H9 (cell line): Measurements from ENCODE around the gene NTMT1. TPM values are rescaled to one million over a fixed set of nuclear protein-coding genes. Genes with fewer than 3 reads are reported as not detected.

Experiments
- DNase-seq: peaks from one replicate; pipeline ENCODE4 v3.0.0-alpha.2; 2017
- H2AFZ ChIP-seq: one replicate; pipeline ENCODE4 v1.6.1; 2013; ENCODE audit warnings: mild to moderate bottlenecking, low read length, control low read depth, moderate library complexity
- H2AK5ac ChIP-seq: 2 replicates; pipeline ENCODE4 v1.6.1; 2013; ENCODE audit warnings: low read length, control low read depth, mixed read lengths; ENCODE audit not compliant: insufficient read length
- H2BK120ac ChIP-seq: one replicate; pipeline ENCODE4 v1.6.1; 2013; ENCODE audit warnings: low read depth, mild to moderate bottlenecking, low read length, control low read depth, inconsistent platforms; ENCODE audit not compliant: poor library complexity, severe bottlenecking
- H2BK12ac ChIP-seq: 2 replicates; pipeline ENCODE4 v1.6.1; 2013; ENCODE audit warnings: low read length, control low read depth, mixed read lengths, low read depth; ENCODE audit not compliant: insufficient read length
- H2BK15ac ChIP-seq: 2 replicates; pipeline ENCODE4 v1.6.1; 2013; ENCODE audit warnings: low read depth, low read length, control low read depth
- H2BK20ac ChIP-seq: one replicate; pipeline ENCODE4 v1.6.1; 2013; ENCODE audit warnings: low read depth, mild to moderate bottlenecking, low read length, control low read depth, inconsistent platforms; ENCODE audit not compliant: poor library complexity, severe bottlenecking
- H2BK5ac ChIP-seq: 2 replicates; pipeline ENCODE4 v1.6.1; 2013; ENCODE audit warnings: low read length, control low read depth, mixed read lengths; ENCODE audit not compliant: insufficient read length
- H3K14ac ChIP-seq: 2 replicates; pipeline ENCODE4 v1.6.1; 2013; ENCODE audit warnings: low read length, control low read depth; ENCODE audit not compliant: insufficient read depth
- H3K18ac ChIP-seq: 2 replicates; pipeline ENCODE4 v1.6.1; 2013; ENCODE audit warnings: low read depth, mild to moderate bottlenecking, mixed read lengths, low read length, control low read depth; ENCODE audit not compliant: insufficient read length
- H3K23ac ChIP-seq: 2 replicates; pipeline ENCODE4 v1.6.1; 2013; ENCODE audit warnings: low read length, control low read depth, mixed read lengths, low read depth; ENCODE audit not compliant: insufficient read length
- H3K23me2 ChIP-seq: 2 replicates; pipeline ENCODE4 v1.6.1; 2013; ENCODE audit warnings: low read depth, mild to moderate bottlenecking, mixed read lengths, low read length, control low read depth; ENCODE audit not compliant: insufficient read length, poor library complexity, severe bottlenecking
- H3K27ac ChIP-seq: 2 replicates; pipeline ENCODE4 v1.5.1; 2013; ENCODE audit warnings: low read length, control low read depth, mixed read lengths, low read depth; ENCODE audit not compliant: insufficient read length
- H3K27me3 ChIP-seq: 2 replicates; pipeline ENCODE4 v1.6.1; 2013; ENCODE audit warnings: low read length, control low read depth, inconsistent platforms; ENCODE audit not compliant: insufficient read depth
- H3K4ac ChIP-seq: 2 replicates; pipeline ENCODE4 v1.6.1; 2013; ENCODE audit warnings: low read depth, mild to moderate bottlenecking, control low read depth, inconsistent platforms, low read length, moderate library complexity
- H3K4me1 ChIP-seq: 2 replicates; pipeline ENCODE4 v1.6.1; 2013; ENCODE audit warnings: low read length, control low read depth, inconsistent platforms; ENCODE audit not compliant: insufficient read depth
- H3K4me2 ChIP-seq: 2 replicates; pipeline ENCODE4 v1.6.1; 2013; ENCODE audit warnings: low read length, control low read depth, mixed read lengths; ENCODE audit not compliant: insufficient read length, insufficient read depth
- H3K56ac ChIP-seq: 2 replicates; pipeline ENCODE4 v1.6.1; 2013; ENCODE audit warnings: low read depth, mild to moderate bottlenecking, mixed read lengths, low read length, control low read depth; ENCODE audit not compliant: insufficient read length
- H3K79me1 ChIP-seq: 2 replicates; pipeline ENCODE4 v1.6.1; 2013; ENCODE audit warnings: low read depth, mild to moderate bottlenecking, moderate library complexity, low read length, control low read depth, inconsistent platforms; ENCODE audit not compliant: insufficient read depth, poor library complexity, severe bottlenecking
- H3K79me2 ChIP-seq: 2 replicates; pipeline ENCODE4 v1.6.1; 2013; ENCODE audit warnings: low read length, control low read depth, inconsistent platforms; ENCODE audit not compliant: insufficient read depth
- H3K9ac ChIP-seq: 2 replicates; pipeline ENCODE4 v1.6.1; 2013; ENCODE audit warnings: low read length, control low read depth, mixed read lengths; ENCODE audit not compliant: insufficient read length; ENCODE audit errors: extremely low read depth
- H3K9me3 ChIP-seq: one replicate; pipeline ENCODE4 v1.6.1; 2013; ENCODE audit warnings: low read depth, low read length, inconsistent platforms; ENCODE audit not compliant: control insufficient read depth
- H3T11ph ChIP-seq: one replicate; pipeline ENCODE4 v1.6.1; 2013; ENCODE audit warnings: mild to moderate bottlenecking, low read length, control low read depth, inconsistent platforms
- H4K20me1 ChIP-seq: one replicate; pipeline ENCODE4 v1.6.1; 2013; ENCODE audit not compliant: control insufficient read depth, insufficient read length, insufficient read depth
- H4K5ac ChIP-seq: 2 replicates; pipeline ENCODE4 v1.6.1; 2013; ENCODE audit warnings: low read depth, mild to moderate bottlenecking, mixed read lengths, low read length, control low read depth; ENCODE audit not compliant: insufficient read length
- H4K8ac ChIP-seq: replicated peaks from 2 replicates; pipeline ENCODE4 v1.6.1; 2013; ENCODE audit warnings: low read length, control low read depth, mixed read lengths, low read depth; ENCODE audit not compliant: insufficient read length
- H4K91ac ChIP-seq: 2 replicates; pipeline ENCODE4 v1.6.1; 2013; ENCODE audit warnings: low read depth, mild to moderate bottlenecking, moderate library complexity, mixed read lengths, low read length, control low read depth; ENCODE audit not compliant: insufficient read length
- H3K27ac Mint-ChIP-seq, 3 experiments: 2 replicates in 2 of 3; 3 replicates in 1 of 3; pipeline ENCODE4 v1.8.0; 2020 to 2021; ENCODE audit warnings: mixed read lengths in 3 of 3, mild to moderate bottlenecking in 1 of 3, moderate library complexity in 1 of 3
- H3K27me3 Mint-ChIP-seq: 2 replicates; pipeline ENCODE4 v1.8.0; 2021; ENCODE audit warnings: low read depth, mild to moderate bottlenecking, moderate library complexity, mixed read lengths
- H3K36me3 Mint-ChIP-seq, 3 experiments: 2 replicates in 2 of 3; 3 replicates in 1 of 3; pipeline ENCODE4 v1.8.0; 2020 to 2021; ENCODE audit warnings: low read depth in 3 of 3, mixed read lengths in 3 of 3; ENCODE audit not compliant: insufficient read depth in 1 of 3
- H3K4me1 Mint-ChIP-seq, 2 experiments: 2 replicates each; pipeline ENCODE4 v1.8.0; 2020; ENCODE audit warnings: mixed read lengths in 2 of 2
- H3K4me3 Mint-ChIP-seq, 2 experiments: 2 replicates in 1 of 2; 3 replicates in 1 of 2; pipeline ENCODE4 v1.8.0; 2020 to 2021; ENCODE audit warnings: mild to moderate bottlenecking in 2 of 2, mixed read lengths in 2 of 2, moderate library complexity in 1 of 2
- H3K9me3 Mint-ChIP-seq, 2 experiments: 2 replicates in 1 of 2; 3 replicates in 1 of 2; pipeline ENCODE4 v1.8.0; 2020; ENCODE audit warnings: mild to moderate bottlenecking in 2 of 2, mixed read lengths in 2 of 2, moderate library complexity in 1 of 2
- WGBS: extraction: QIAGEN DNeasy Blood & Tissue Kit; methylation state at CpG from one replicate; pipeline ENCODE4 v1.1.7; 2013; ENCODE audit warnings: missing lambda C conversion rate, low lambda C conversion rate, mixed read lengths; ENCODE audit not compliant: insufficient read length; ENCODE audit errors: extremely low coverage; 5-methylcytosine and 5-hydroxymethylcytosine counted together
- total RNA-seq: library from RNA; stranded (reverse); gene quantifications from 2 replicates; pipeline ENCODE4 v1.2.1, GENCODE V29; 2021
- TF ChIP-seq, protein P1 (sequence below): fragments of 200-600 bp; sonication (generic); conservative IDR thresholded peaks from 3 replicates; pipeline ENCODE4 v1.8.0; 2021; ENCODE audit warnings: antibody characterized with exemption, mild to moderate bottlenecking

NTMT1 gene
- total RNA-seq, 1 experiment from 2014 or later: 57.9 TPM

DNA sequence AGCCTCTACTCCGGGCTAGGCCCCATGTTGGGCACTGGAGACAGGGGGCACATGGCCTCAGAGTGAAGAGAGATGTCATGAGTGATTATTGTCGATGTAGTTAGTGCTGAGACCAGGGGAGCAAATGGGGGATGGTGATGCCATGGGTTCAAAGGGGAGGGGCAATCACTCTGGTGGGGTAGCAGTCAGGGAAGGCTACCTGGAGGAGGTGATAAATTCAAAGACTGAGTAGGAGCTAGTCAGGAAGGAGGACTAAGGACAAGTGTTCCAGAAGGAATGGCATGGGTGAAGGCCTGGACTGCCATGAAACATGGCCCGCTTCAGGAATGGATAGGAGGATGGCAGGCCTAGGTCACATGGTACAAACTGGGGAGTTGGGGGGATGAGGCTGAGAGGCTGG lies 46.7 kb upstream of the NTMT1 start:
- TF ChIP-seq, protein P1, sequence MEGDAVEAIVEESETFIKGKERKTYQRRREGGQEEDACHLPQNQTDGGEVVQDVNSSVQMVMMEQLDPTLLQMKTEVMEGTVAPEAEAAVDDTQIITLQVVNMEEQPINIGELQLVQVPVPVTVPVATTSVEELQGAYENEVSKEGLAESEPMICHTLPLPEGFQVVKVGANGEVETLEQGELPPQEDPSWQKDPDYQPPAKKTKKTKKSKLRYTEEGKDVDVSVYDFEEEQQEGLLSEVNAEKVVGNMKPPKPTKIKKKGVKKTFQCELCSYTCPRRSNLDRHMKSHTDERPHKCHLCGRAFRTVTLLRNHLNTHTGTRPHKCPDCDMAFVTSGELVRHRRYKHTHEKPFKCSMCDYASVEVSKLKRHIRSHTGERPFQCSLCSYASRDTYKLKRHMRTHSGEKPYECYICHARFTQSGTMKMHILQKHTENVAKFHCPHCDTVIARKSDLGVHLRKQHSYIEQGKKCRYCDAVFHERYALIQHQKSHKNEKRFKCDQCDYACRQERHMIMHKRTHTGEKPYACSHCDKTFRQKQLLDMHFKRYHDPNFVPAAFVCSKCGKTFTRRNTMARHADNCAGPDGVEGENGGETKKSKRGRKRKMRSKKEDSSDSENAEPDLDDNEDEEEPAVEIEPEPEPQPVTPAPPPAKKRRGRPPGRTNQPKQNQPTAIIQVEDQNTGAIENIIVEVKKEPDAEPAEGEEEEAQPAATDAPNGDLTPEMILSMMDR: no peak
- Histone ChIP-seq H3K18ac (no peak overlapping the region), H4K5ac (no peak overlapping the region), H3K56ac (no peak overlapping the region), H3K4ac (no peak overlapping the region), H4K8ac (no peak overlapping the region), H2BK5ac (no peak overlapping the region), H3K4me2 (no peak overlapping the region), H3K27me3 (no peaks in the 10 kb centered on the region), H2BK12ac (no peak overlapping the region), H3K23me2 (no peaks in the 10 kb centered on the region), H3K23ac (no peak overlapping the region), H2BK120ac (no peak overlapping the region), H2AK5ac (no peak overlapping the region), H4K20me1 (no peaks in the 10 kb centered on the region), H3K9ac (no peak overlapping the region), H2AFZ (no peak overlapping the region), H3T11ph (no peak overlapping the region), H3K79me2 (no peaks in the 10 kb centered on the region), H3K14ac (no peak overlapping the region), H3K4me1 (no peaks in the 10 kb centered on the region), H3K79me1 (no peaks in the 10 kb centered on the region), H2BK15ac (no peak overlapping the region), H3K9me3 (no peaks in the 10 kb centered on the region), H3K27ac (no peak overlapping the region), H2BK20ac (no peak overlapping the region), H4K91ac (no peak overlapping the region)
- H3K27me3 Mint-ChIP-seq: peaks cover 29% of the 10 kb centered on the region
- H3K9me3 Mint-ChIP-seq: no peaks in the 10 kb centered on the region; a peak in 1 of 5 replicates
- no CpG with 5 or more reads among the region's 3 CpGs for WGBS
- no peak overlapping the region for H3K27ac Mint-ChIP-seq
- no peak for DNase-seq
- no peak overlapping the region for H3K4me3 Mint-ChIP-seq
- H3K4me1 Mint-ChIP-seq: peaks cover 10 to 13% of the 10 kb centered on the region in 2 experiments
- no peaks in the 10 kb centered on the region for H3K36me3 Mint-ChIP-seq
